HG03103 (cell line): Measurements from ENCODE around the gene LIPG.

ENCODE experiments used
- ATAC-seq: cut with Tn5 transposase; IDR thresholded peaks from one replicate; pipeline ENCODE4 v1.9.1; 2021; ENCODE audit warnings: low read depth; ENCODE audit not compliant: unreplicated experiment

Gene LIPG

DNA sequence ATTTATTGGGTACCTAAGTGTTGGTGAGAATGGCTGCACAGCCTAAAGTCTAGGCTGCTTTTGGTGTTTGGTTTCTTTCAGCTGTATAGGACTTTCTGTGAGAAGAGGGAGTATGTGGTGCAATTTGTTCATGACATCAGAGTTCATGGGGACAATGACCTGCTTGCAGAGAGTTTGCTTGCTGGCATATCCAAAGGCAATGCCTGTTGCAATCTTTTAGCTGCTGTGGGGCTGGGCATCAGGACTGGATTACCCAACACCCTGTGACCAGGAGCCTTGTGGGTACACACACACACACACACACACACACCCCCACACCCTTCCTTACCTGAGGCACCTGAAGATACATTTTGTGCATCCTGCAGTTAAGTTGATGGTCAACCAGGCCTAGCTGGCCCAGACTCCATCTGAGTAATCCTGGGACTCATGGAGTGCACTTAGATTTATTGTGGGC is 68.4 kb downstream of the LIPG start:
- no peak for ATAC-seq

- ATAC-seq: no peak
Observed at GRCh38 chr18:49631146-49631866, 69.4 kb downstream of the LIPG start.

GRCh38 chr18:49632588-49632987 is 70.7 kb downstream of the LIPG start:
- ATAC-seq: no peak

- no peak for ATAC-seq
Observed at GRCh38 chr18:49638209-49638785, 76.4 kb downstream of the LIPG start.

DNA sequence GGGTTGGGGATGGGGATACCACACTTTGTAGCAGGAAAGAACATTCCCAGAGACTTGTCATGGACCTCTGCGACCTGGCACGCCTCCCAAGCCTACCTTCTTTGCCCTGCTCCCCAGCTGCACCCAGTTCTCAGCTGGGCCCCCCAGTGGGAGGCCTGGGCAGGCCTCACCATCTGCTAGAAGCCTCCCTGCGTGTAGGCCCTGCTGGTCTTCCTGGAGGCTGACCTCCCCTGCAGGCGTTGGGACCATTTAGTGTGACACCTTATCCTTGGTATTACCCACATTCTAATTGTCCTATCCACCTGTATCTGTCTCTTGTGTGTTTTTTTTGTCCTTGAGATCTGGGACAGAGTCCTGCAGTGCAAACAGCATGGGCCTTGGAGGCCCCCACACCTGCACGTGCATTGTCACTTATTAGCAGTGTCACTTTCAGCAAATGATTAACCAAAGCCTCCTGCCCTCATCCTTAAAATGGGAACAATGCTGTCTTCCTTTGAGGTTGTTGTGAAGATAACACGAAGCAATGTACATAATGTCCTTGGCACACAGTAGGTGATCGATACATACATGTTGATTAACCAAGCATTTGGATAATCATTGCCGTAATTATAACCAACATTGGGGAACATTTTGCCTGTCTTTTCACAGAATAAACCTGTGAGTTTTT is 77.2 kb downstream of the LIPG start:
- no peak for ATAC-seq

DNA sequence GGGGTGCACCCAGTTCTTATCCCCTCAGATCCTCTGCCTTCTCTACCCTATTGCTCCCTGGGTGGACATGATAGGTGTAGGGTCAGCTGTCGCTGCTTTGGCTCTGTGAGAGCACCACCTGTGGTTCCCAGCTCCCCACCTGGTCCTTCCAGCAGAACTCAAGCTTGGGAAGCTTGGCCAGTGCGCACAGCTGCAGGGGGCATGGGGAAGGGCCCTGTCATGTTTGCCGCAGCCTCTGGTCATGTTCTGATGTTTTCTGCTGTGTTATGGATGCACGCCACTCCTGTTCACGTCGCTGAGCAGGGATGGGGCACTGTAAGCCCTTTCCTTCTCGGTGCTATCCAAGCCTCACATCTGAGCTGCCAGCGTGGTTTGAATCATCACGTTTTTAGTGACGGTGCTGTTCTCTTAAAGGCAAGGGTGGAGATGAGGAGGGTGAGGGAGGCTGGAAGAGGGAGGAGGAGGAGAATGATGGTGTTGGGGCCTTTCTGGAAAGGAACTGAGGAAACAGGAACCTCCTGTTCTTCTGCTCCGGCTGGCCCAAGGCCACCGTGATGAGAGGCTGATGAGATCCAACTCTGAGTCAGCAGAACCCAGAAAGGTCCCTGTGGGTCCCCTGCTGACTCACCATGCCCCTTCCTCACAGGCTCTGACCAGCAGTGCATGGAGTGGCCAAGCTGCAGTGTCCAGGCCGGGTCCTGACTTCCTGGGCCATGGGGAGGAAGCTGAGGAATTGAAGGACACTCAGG is 78.0 kb downstream of the LIPG start:
- no peak for ATAC-seq

DNA sequence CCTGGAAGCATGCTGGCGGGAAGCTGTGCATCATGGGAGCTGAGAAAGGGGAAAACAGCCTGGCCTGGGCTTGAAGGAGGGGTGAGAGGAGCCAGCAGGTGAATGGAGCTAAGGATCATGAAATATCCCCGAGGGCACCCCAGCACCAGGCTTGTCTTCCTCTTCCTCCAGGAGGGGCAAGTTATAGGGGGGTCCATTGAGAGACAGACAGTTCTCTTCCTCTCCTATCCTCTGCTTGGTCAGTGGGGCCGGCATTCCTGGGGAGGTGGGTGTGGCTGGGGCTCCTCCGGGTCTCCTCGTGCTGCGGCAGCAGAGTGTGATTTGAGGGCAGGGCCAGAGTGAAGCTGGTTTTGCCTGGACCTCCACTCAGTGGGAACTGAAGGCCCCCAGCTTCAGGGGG is 78.9 kb downstream of the LIPG start:
- no peak for ATAC-seq

DNA sequence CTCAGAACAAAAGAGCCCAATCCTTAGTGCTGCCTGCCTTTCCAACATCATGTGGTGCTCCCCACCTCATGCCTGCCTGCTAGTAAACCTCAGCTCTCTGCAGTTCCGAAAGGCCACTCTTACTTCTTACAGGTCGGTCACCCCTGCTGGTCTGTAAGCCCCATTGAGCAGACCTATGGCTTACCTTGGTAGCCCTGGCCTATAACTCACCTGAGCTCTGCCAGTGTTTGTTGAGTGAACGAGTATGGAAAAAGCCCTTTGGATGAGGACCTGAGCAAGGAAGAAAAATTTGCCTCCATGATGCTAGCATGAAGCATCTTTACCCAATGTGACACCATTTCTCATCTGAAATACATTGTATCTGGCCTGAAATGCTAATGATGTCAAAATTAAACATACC is 83.3 kb downstream of the LIPG start:
- ATAC-seq: no peak

GRCh38 chr18:49645841-49646351 is 84.0 kb downstream of the LIPG start:
- ATAC-seq: no peak

DNA sequence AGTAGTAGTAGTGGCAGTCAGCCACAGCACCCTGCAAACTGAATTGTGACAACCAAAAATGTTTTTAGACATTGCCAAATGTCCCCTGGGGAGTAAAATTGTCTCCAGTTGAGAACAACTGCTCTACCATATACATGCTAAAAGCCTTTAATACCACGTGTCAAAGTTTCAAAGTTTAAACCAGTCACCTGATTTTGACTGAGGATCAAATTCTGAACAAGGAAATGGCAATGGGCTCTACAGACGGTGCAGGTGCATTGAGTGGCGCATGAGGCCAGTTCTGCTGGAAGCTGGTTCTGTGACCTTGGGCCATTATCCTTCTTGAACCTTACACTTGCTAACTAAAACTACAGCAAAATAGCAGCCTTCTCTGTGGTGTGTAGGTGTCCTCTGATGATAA is 85.0 kb downstream of the LIPG start:
- ATAC-seq: no peak

- ATAC-seq: no peak
Observed at GRCh38 chr18:49647496-49648168, 85.8 kb downstream of the LIPG start.

DNA sequence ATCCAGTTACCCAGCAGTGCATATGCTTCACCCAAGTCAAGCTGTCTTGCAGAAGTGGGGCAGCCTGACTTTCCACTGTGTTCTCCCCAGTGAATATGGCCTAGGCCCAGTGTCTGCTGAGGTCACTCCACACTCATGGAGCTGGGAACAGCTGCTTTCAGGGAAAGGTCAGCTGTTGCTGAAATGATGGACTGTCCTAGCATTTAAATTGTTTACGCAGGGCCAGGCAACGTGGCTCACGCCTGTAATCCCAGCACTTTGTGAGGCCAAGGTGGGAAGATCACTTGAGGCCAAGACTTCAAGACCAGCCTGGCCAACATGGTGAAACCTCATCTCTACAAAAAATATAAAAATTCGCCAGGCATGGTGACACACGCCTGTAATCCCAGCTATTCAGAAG is 86.5 kb downstream of the LIPG start:
- ATAC-seq: no peak
